ENCODE data around the gene AP2A2.

The AP2A2 gene

GRCh38 chr11:925496-926301 lies at the start of gene AP2A2:
TSS of gene AP2A2 (plus strand) at chr11:925870. CDS start at chr11:926022, 152 bp downstream.
- peak; percentile 86 for DNase-seq

- no peak for DNase-seq
These were observed 49.1 kb upstream of the AP2A2 start for GRCh38 chr11:876545-876944.

GRCh38 chr11:877565-877964 lies 48.1 kb upstream of the AP2A2 start:
- no peak for DNase-seq

- DNase-seq = no peak
These were observed 45.2 kb upstream of the AP2A2 start for GRCh38 chr11:880447-880846.

GRCh38 chr11:882596-882995 lies 43.1 kb upstream of the AP2A2 start:
- peak; percentile 38 for DNase-seq

GRCh38 chr11:883527-883926 lies 42.1 kb upstream of the AP2A2 start:
- DNase-seq = no peak

GRCh38 chr11:884578-885070 lies 41.0 kb upstream of the AP2A2 start:
- no peak for DNase-seq

- no peak for DNase-seq
These were observed 39.1 kb upstream of the AP2A2 start for GRCh38 chr11:886568-886967.

GRCh38 chr11:887589-887988 lies 38.1 kb upstream of the AP2A2 start:
- DNase-seq = no peak

- DNase-seq = no peak
These were observed 37.1 kb upstream of the AP2A2 start for GRCh38 chr11:888310-889212.

- DNase-seq = no peak
These were observed 36.4 kb upstream of the AP2A2 start for GRCh38 chr11:889257-889656.

- no peak for DNase-seq
These were observed 35.8 kb upstream of the AP2A2 start for GRCh38 chr11:889687-890475.

- DNase-seq = no peak
These were observed 34.7 kb upstream of the AP2A2 start for GRCh38 chr11:890794-891540.

- DNase-seq = no peak
These were observed 32.5 kb upstream of the AP2A2 start for GRCh38 chr11:893008-893654.

- no peak for DNase-seq
These were observed 31.0 kb upstream of the AP2A2 start for GRCh38 chr11:894575-895201.

- no peak for DNase-seq
These were observed 30.1 kb upstream of the AP2A2 start for GRCh38 chr11:895331-896110.

- DNase-seq = no peak
These were observed 28.2 kb upstream of the AP2A2 start for GRCh38 chr11:897253-898142.

- DNase-seq = peak; percentile 18
These were observed 27.5 kb upstream of the AP2A2 start for GRCh38 chr11:898143-898511.

- no peak for DNase-seq
These were observed 27.0 kb upstream of the AP2A2 start for GRCh38 chr11:898540-899190.
